ENCODE data around the gene ZNF3. TPM values are rescaled to one million over a fixed set of nuclear protein-coding genes. Genes with fewer than 3 reads are reported as not detected.

ZNF3 gene
- total and polyA plus RNA-seq, 9 of the 15 experiments (the other 6 are each of a cell fraction or from before 2014, with no cell fraction given), result 30.0 to 64.9 (median 51.5) TPM

DNA sequence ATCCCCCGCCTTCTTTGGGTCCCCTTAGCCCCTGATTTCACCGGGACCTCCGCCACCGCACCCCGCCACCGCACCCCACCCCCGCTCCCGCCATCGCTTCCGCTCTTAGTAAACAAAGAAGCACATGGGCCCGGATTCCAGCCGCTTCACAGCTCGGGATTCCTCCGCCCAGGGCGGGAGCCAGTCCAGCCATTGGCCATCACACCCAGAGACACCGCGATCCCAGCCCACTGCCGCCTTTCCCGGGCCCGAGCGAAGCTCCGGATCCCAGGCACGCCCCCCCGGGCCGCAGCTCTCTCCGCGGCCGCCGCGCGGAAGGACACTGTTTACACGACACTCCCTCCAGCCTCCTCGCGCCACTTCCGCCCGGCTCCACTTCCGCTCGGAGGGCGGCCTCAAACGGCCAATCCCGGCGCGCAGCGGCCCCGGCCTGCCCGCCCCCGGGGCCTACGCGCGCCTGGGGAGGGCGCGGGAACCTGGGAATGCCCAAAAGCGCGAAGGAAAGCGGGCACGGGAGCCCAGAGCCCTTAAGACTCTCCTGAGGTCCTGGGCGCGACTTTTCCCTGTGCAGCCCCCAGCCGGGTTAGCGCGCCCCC is 19.0 kb upstream of the ZNF3 start (continued):
- TF ChIP-seq, protein P1, sequence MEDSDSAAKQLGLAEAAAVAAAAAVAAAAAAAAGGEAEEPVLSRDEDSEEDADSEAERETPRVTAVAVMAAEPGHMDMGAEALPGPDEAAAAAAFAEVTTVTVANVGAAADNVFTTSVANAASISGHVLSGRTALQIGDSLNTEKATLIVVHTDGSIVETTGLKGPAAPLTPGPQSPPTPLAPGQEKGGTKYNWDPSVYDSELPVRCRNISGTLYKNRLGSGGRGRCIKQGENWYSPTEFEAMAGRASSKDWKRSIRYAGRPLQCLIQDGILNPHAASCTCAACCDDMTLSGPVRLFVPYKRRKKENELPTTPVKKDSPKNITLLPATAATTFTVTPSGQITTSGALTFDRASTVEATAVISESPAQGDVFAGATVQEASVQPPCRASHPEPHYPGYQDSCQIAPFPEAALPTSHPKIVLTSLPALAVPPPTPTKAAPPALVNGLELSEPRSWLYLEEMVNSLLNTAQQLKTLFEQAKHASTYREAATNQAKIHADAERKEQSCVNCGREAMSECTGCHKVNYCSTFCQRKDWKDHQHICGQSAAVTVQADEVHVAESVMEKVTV (CRISPR knock-in tag; IDR thresholded peaks at IDR 0.05), result no peak
- peak; percentile 72 for TF ChIP-seq ELF4 (CRISPR knock-in tag; IDR thresholded peaks at IDR 0.05)
- TF ChIP-seq, protein P2, sequence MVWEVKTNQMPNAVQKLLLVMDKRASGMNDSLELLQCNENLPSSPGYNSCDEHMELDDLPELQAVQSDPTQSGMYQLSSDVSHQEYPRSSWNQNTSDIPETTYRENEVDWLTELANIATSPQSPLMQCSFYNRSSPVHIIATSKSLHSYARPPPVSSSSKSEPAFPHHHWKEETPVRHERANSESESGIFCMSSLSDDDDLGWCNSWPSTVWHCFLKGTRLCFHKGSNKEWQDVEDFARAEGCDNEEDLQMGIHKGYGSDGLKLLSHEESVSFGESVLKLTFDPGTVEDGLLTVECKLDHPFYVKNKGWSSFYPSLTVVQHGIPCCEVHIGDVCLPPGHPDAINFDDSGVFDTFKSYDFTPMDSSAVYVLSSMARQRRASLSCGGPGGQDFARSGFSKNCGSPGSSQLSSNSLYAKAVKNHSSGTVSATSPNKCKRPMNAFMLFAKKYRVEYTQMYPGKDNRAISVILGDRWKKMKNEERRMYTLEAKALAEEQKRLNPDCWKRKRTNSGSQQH (CRISPR knock-in tag; IDR thresholded peaks at IDR 0.05), result peak; percentile 74; the same call in 1 of the 2 replicates
- TF ChIP-seq, protein P3, sequence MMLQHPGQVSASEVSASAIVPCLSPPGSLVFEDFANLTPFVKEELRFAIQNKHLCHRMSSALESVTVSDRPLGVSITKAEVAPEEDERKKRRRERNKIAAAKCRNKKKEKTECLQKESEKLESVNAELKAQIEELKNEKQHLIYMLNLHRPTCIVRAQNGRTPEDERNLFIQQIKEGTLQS (IDR thresholded peaks at IDR 0.05), result peak; percentile 60
- TF ChIP-seq, protein P3 (CRISPR knock-in tag; conservative IDR thresholded peaks at IDR 0.05), result no peak; the same call in 1 of the 2 replicates
- no peak for TF ChIP-seq GABPB2 (CRISPR knock-in tag; conservative IDR thresholded peaks at IDR 0.05)
- TF ChIP-seq ERF (CRISPR knock-in tag; IDR thresholded peaks at IDR 0.05), result peak; percentile 70; the same call in 1 of the 2 replicates
- TF ChIP-seq PHF21A (IDR thresholded peaks at IDR 0.05; ENCODE audit: borderline replicate concordance, low read depth), result peak; percentile 77; the same call in 1 of the 2 replicates
- TF ChIP-seq ZNF184 (CRISPR knock-in tag; IDR thresholded peaks at IDR 0.05), result no peak
- no peak for TF ChIP-seq HOXB6 (CRISPR knock-in tag; IDR thresholded peaks at IDR 0.05; ENCODE audit: borderline replicate concordance)
- TF ChIP-seq NFE2 (IDR thresholded peaks at IDR 0.05; ENCODE audit: low read depth), result no peak
- TF ChIP-seq NR4A1 (CRISPR knock-in tag; IDR thresholded peaks at IDR 0.05), result peak; percentile 69; the same call in 1 of the 2 replicates
- no peak for TF ChIP-seq NR4A1 (tag; IDR thresholded peaks at IDR 0.05)
- TF ChIP-seq, protein P4, sequence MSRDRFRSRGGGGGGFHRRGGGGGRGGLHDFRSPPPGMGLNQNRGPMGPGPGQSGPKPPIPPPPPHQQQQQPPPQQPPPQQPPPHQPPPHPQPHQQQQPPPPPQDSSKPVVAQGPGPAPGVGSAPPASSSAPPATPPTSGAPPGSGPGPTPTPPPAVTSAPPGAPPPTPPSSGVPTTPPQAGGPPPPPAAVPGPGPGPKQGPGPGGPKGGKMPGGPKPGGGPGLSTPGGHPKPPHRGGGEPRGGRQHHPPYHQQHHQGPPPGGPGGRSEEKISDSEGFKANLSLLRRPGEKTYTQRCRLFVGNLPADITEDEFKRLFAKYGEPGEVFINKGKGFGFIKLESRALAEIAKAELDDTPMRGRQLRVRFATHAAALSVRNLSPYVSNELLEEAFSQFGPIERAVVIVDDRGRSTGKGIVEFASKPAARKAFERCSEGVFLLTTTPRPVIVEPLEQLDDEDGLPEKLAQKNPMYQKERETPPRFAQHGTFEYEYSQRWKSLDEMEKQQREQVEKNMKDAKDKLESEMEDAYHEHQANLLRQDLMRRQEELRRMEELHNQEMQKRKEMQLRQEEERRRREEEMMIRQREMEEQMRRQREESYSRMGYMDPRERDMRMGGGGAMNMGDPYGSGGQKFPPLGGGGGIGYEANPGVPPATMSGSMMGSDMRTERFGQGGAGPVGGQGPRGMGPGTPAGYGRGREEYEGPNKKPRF (IDR thresholded peaks at IDR 0.05; ENCODE audit: low read depth, low read length), result no peak
- TF ChIP-seq ZNF3 (CRISPR knock-in tag; IDR thresholded peaks at IDR 0.05), result no peak
- no peak for TF ChIP-seq ZNF561 (CRISPR knock-in tag; conservative IDR thresholded peaks at IDR 0.05)
- no peak for TF ChIP-seq WHSC1 (IDR thresholded peaks at IDR 0.05; ENCODE audit: low read length)
- TF ChIP-seq SUPT5H (IDR thresholded peaks at IDR 0.05), result no peak
- no peak for TF ChIP-seq GATAD2B (IDR thresholded peaks at IDR 0.05; ENCODE audit: borderline replicate concordance)
- peak in 1 of 2 experiments; percentile 42; a peak in 1 of 3 replicates for TF ChIP-seq CBX3 (IDR thresholded peaks at IDR 0.05; ENCODE audit: borderline replicate concordance in 1 of 2, low read length in 2 of 2)
- no peak for TF ChIP-seq SRF (CRISPR knock-in tag; IDR thresholded peaks at IDR 0.05)
- TF ChIP-seq BRCA1 (IDR thresholded peaks at IDR 0.05), result no peak
- TF ChIP-seq BRCA1 (CRISPR knock-in tag; IDR thresholded peaks at IDR 0.05), result no peak
- peak; percentile 85 for TF ChIP-seq CHD2 (IDR thresholded peaks at IDR 0.05; ENCODE audit: low read depth, low read length)
- peak; percentile 2; the same call in 1 of the 2 replicates for TF ChIP-seq TGIF2 (CRISPR knock-in tag; IDR thresholded peaks at IDR 0.05)
- no peak for TF ChIP-seq ZNF146 (CRISPR knock-in tag; IDR thresholded peaks at IDR 0.05; ENCODE audit: unreplicated experiment)
